ENCODE measurements around the gene ATG5.

DNA sequence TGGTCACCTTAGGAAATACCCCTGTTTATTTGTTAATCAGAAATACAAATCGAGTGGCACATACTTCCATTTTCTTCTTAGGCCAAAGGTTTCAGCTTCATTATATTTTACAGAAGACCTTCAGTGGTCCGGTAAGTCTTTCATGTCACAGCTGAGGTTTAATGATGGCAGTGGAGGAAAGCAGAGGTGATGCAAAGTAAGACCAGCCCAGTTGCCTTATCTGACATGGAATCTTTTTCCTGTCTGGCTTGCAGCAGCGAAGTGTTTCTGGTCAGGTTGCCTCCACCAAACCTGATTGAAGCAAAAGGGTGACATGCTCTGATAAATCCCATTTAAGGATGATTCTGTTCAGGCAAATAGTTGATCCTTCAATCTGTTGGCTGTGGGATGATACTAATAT lies 139.4 kb downstream of the ATG5 start:
- TF ChIP-seq, protein P1, sequence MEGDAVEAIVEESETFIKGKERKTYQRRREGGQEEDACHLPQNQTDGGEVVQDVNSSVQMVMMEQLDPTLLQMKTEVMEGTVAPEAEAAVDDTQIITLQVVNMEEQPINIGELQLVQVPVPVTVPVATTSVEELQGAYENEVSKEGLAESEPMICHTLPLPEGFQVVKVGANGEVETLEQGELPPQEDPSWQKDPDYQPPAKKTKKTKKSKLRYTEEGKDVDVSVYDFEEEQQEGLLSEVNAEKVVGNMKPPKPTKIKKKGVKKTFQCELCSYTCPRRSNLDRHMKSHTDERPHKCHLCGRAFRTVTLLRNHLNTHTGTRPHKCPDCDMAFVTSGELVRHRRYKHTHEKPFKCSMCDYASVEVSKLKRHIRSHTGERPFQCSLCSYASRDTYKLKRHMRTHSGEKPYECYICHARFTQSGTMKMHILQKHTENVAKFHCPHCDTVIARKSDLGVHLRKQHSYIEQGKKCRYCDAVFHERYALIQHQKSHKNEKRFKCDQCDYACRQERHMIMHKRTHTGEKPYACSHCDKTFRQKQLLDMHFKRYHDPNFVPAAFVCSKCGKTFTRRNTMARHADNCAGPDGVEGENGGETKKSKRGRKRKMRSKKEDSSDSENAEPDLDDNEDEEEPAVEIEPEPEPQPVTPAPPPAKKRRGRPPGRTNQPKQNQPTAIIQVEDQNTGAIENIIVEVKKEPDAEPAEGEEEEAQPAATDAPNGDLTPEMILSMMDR (IDR thresholded peaks at IDR 0.05) = no peak
- no peak for TF ChIP-seq POLR2A (IDR thresholded peaks at IDR 0.05)

All from esophagus squamous epithelium (tissue), 4 donors.